ENCODE results near the gene EFNA2. TPM values are rescaled to one million over a fixed set of nuclear protein-coding genes. Genes with fewer than 3 reads are reported as not detected.
A peak's percentile ranks its signal among the peaks of the same experiment; 100 is the strongest.

The EFNA2 gene
- polyA plus RNA-seq, 1 donor from 2014 or later = 10.3 TPM

- Histone ChIP-seq H2AFZ (ENCODE audit: low read depth, low read length) (no peak overlapping the region), H3K27ac (ENCODE audit: low read length) (no peak overlapping the region)
Observed at GRCh38 chr19:1279782-1280341, 5.8 kb upstream of the EFNA2 start.

More at GRCh38 chr19:1279782-1280341, 5.8 kb upstream of the EFNA2 start:
- H3K79me2 ChIP-seq (replicated peaks; ENCODE audit: insufficient read depth, low read length) = peaks cover 2% of the 10 kb centered on the region
- H3K36me3 ChIP-seq (ENCODE audit: insufficient read depth, low read length) = no peaks in the 10 kb centered on the region
- H3K4me2 ChIP-seq (ENCODE audit: low read length) = no peak overlapping the region
- H3K4me3 ChIP-seq (ENCODE audit: low read length) = no peak overlapping the region
- no peaks in the 10 kb centered on the region for H3K27me3 ChIP-seq (ENCODE audit: insufficient read depth, low read depth, low read length)
- H3K9me3 ChIP-seq (ENCODE audit: low read length) = no peaks in the 10 kb centered on the region
- H3F3A ChIP-seq (ENCODE audit: insufficient read depth, low read length, poor library complexity, severe bottlenecking) = no peaks in the 10 kb centered on the region
- TF ChIP-seq CTCF (IDR thresholded peaks at IDR 0.05; ENCODE audit: poor library complexity, severe bottlenecking) (peak; percentile 95), RAD21 (conservative IDR thresholded peaks at IDR 0.05) (peak; percentile 92), TAF1 (IDR thresholded peaks at IDR 0.05; ENCODE audit: low read depth) (no peak), EP300 (conservative IDR thresholded peaks at IDR 0.05; ENCODE audit: poor library complexity, severe bottlenecking) (peak; percentile 21), MXI1 (conservative IDR thresholded peaks at IDR 0.05; ENCODE audit: poor library complexity, severe bottlenecking) (peak; percentile 38), POLR2AphosphoS5 (IDR thresholded peaks at IDR 0.05) (no peak), EZH2 (IDR thresholded peaks at IDR 0.05; ENCODE audit: borderline replicate concordance, insufficient read depth, low read length, poor library complexity, severe bottlenecking) (no peak), REST (IDR thresholded peaks at IDR 0.05; ENCODE audit: borderline replicate concordance) (no peak), SMC3 (conservative IDR thresholded peaks at IDR 0.05; ENCODE audit: poor library complexity) (peak; percentile 91)
- H4K20me1 ChIP-seq (ENCODE audit: insufficient read depth) = no peaks in the 10 kb centered on the region
- no peaks in the 10 kb centered on the region for H3K9me2 ChIP-seq (ENCODE audit: insufficient read depth, low read length)
- H3K9ac ChIP-seq (ENCODE audit: low read length) = no peak overlapping the region
